ENCODE data around the gene GCNT2. TPM values are rescaled to one million over a fixed set of nuclear protein-coding genes. Genes with fewer than 3 reads are reported as not detected.
"Not testable (repeated sequence)": the region's sequence is repeated elsewhere in the genome, so short reads cannot be mapped to it uniquely, and the experiment has no call there.

GCNT2 gene
- total RNA-seq, 6 donors from 2014 or later = 18.7 to 97.4 (median 44.5) TPM

GRCh38 chr6:10599046-10599445, 77.9 kb downstream of the GCNT2 start:
- no peak overlapping the region for H3K4me3 ChIP-seq
- no peak overlapping the region for H3K27ac ChIP-seq
- WGBS, 2 donors = 94 to 98% methylated on average over 7 of the region's 7 CpGs
- H3K4me1 ChIP-seq = peaks cover 0 to 9% (median 0%) of the 10 kb centered on the region in 4 donors
- DNase-seq (no peak), ATAC-seq (ENCODE audit: low FRiP score in 2 of 2) (no peak)
- TF ChIP-seq CTCF (IDR thresholded peaks at IDR 0.05) = no peak
- no peak for TF ChIP-seq POLR2A (IDR thresholded peaks at IDR 0.05)
- TF ChIP-seq EP300 (IDR thresholded peaks at IDR 0.05) = no peak
- no peak for TF ChIP-seq POLR2AphosphoS5 (IDR thresholded peaks at IDR 0.05)
- H3K27me3 ChIP-seq = no peaks in the 10 kb centered on the region
- H3K36me3 ChIP-seq = no peaks in the 10 kb centered on the region
- H3K9me3 ChIP-seq = no peaks in the 10 kb centered on the region

GRCh38 chr6:10600681-10601080, 79.5 kb downstream of the GCNT2 start:
- WGBS, 2 donors = 82 to 84% methylated on average over 5 of the region's 5 CpGs
- not testable (repeated sequence) for H3K4me1 ChIP-seq; H3K9me3 ChIP-seq; H3K4me3 ChIP-seq; ATAC-seq (ENCODE audit: low FRiP score in 2 of 2); DNase-seq; H3K27me3 ChIP-seq; H3K27ac ChIP-seq; H3K36me3 ChIP-seq

GRCh38 chr6:10603219-10603618, 82.1 kb downstream of the GCNT2 start:
- H3K4me3 ChIP-seq = no peak overlapping the region
- no peak for DNase-seq
- H3K36me3 ChIP-seq = no peaks in the 10 kb centered on the region
- H3K4me1 ChIP-seq = no peaks in the 10 kb centered on the region
- no peaks in the 10 kb centered on the region for H3K27me3 ChIP-seq
- no peak overlapping the region for H3K27ac ChIP-seq
- 78 to 82% methylated on average over 6 of the region's 6 CpGs for WGBS, 2 donors
- no peak for TF ChIP-seq POLR2AphosphoS5 (IDR thresholded peaks at IDR 0.05)
- no peak for TF ChIP-seq POLR2A (IDR thresholded peaks at IDR 0.05)
- TF ChIP-seq CTCF (IDR thresholded peaks at IDR 0.05) = no peak
- TF ChIP-seq EP300 (IDR thresholded peaks at IDR 0.05) = no peak
- ATAC-seq (ENCODE audit: low FRiP score in 2 of 2) = peak; percentile 61 to 85
- H3K9me3 ChIP-seq = no peaks in the 10 kb centered on the region

- Histone ChIP-seq H3K27me3 (no peaks in the 10 kb centered on the region), H3K4me1 (peaks cover 0 to 5% (median 0%) of the 10 kb centered on the region in 4 donors), H3K27ac (no peak overlapping the region), H3K36me3 (no peaks in the 10 kb centered on the region), H3K4me3 (no peak overlapping the region), H3K9me3 (no peaks in the 10 kb centered on the region)
- no peak for TF ChIP-seq CTCF (IDR thresholded peaks at IDR 0.05)
- no peak for TF ChIP-seq POLR2AphosphoS5 (IDR thresholded peaks at IDR 0.05)
- TF ChIP-seq POLR2A (IDR thresholded peaks at IDR 0.05) = no peak
- TF ChIP-seq EP300 (IDR thresholded peaks at IDR 0.05) = no peak
- DNase-seq = no peak
- no peak for ATAC-seq (ENCODE audit: low FRiP score in 2 of 2)
- WGBS, 2 donors = 93 to 100% methylated on average over 1 of the region's 1 CpG
Measured at GRCh38 chr6:10609038-10609437, 87.9 kb downstream of the GCNT2 start.

- no peaks in the 10 kb centered on the region for H3K9me3 ChIP-seq
- TF ChIP-seq CTCF (IDR thresholded peaks at IDR 0.05) (no peak), POLR2A (IDR thresholded peaks at IDR 0.05) (no peak), EP300 (IDR thresholded peaks at IDR 0.05) (no peak), POLR2AphosphoS5 (IDR thresholded peaks at IDR 0.05) (no peak)
- no peaks in the 10 kb centered on the region for H3K36me3 ChIP-seq
- ATAC-seq (ENCODE audit: low FRiP score in 2 of 2) (no peak), DNase-seq (no peak)
- no peak overlapping the region for H3K4me3 ChIP-seq
- WGBS, 2 donors = 67 to 73% methylated on average over 1 of the region's 1 CpG
- H3K27me3 ChIP-seq = no peaks in the 10 kb centered on the region
- H3K27ac ChIP-seq = no peak overlapping the region
- H3K4me1 ChIP-seq = peaks cover 0 to 5% (median 0%) of the 10 kb centered on the region in 4 donors
Measured at GRCh38 chr6:10610289-10610688, 89.1 kb downstream of the GCNT2 start.

Measured in upper lobe of left lung (tissue), 6 donors.